Activated T-cell treated with anti-CD3 and anti-CD28 coated beads for 24 hours (primary cell): ENCODE results near the gene ST6GALNAC6.

Experiments
- DNase-seq: peaks from one replicate; pipeline ENCODE4 v3.0.0-alpha.2; 2020; ENCODE audit warnings: low read depth

The ST6GALNAC6 gene

DNA sequence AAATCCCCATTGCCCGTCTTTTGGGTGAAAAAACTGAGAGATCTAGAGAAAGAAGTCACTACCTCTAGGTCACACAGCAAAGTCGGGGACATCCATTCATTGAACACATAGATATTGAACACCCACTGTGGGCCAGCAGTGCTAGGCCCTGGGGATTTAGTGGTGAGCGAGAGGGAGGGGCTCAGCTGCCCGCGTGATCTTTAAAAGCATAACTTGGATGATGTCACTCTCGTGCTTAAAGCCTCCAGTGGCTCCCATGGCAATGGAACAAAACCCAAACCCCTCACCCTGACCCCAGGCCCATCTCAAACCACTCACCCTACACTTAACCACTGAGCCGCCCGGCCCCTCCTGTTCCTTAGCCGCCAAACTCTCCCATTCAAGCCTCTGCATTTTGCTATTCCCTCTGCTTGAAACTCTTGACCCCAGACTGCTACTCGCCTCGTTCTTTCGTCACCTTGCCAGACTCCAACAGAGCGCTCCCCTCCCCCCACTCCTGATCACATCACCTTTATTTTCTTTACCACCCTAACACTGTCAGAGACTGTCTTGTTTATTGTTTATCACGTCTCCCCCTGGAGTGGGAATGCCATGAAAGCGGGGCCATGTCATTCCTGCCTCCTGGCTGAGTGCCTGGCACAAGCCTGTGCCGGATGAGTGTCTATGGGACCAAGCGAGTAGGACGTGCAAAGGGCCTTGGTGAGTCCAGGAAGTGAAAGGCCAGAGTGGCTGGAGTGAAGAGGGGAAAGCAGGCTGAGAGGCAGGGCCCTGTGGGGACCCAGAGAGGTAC, 31.9 kb upstream of the ST6GALNAC6 start:
- no peak for DNase-seq

DNA sequence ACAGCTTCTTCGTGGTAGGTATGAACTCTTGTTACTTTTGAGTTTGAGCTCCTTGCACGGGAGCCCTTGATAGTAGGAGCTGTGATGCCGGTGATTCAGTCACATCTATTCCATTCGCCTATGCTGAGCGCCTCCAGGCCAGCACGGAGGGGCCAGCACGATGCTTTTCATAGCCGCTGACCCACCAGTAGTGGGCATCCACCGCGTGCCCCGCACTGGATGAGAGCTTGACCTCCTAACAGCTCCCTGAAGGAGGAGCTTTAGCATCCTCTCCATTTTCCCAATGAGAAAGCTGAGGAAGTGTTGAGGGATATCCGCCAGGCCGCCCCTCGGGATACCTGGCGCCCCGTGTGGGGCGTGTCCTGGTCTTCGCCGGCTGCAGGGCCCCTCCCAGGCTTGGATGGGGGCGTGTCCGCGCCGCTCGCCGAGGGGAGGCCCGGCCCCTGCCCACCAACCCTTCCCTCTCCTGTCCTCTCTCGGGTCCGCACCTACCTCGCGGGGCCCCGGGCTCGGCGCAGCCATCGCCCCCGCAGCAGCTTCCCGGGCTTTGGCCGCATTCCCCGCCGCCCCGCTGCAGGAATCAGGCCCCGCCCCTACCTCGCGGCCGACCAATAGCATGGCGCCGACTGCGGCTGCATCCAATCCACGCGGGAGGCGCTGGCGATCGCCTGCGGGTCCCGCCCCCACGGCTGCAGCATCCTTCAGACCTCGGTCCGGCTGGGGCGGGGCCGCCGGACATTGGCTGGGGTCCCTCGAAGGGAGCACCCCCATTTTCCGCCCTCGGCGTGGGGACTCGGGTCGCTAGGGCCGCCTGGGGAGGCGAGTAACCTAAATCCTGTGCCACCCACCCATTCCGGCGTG, 31.1 kb upstream of the ST6GALNAC6 start, which contains the start of gene PIP5KL1:
Gene PIP5KL1, minus strand, starts transcription at position 547 of the 861 bp plus-strand sequence. Its CDS starts 25 bp downstream, at position 522.
- DNase-seq, result peak; percentile 57

DNA sequence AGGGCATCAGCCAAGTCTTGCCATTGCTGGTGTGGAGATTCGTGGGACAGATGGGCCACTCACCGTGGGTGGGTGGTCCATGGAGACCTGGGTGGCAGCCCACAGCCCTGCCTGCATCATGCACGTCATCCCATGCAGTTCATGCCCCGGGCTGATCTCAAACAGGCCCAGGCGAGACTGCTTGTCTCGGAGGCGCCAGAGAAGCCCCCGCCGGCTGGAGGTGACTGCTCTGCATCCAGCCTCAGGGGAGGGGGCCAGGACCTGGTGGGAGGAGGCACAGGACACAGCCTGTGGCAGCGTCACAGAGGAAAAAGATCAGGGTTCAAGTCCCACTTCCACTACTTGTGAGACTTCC, 30.2 kb upstream of the ST6GALNAC6 start:
- no peak for DNase-seq

DNA sequence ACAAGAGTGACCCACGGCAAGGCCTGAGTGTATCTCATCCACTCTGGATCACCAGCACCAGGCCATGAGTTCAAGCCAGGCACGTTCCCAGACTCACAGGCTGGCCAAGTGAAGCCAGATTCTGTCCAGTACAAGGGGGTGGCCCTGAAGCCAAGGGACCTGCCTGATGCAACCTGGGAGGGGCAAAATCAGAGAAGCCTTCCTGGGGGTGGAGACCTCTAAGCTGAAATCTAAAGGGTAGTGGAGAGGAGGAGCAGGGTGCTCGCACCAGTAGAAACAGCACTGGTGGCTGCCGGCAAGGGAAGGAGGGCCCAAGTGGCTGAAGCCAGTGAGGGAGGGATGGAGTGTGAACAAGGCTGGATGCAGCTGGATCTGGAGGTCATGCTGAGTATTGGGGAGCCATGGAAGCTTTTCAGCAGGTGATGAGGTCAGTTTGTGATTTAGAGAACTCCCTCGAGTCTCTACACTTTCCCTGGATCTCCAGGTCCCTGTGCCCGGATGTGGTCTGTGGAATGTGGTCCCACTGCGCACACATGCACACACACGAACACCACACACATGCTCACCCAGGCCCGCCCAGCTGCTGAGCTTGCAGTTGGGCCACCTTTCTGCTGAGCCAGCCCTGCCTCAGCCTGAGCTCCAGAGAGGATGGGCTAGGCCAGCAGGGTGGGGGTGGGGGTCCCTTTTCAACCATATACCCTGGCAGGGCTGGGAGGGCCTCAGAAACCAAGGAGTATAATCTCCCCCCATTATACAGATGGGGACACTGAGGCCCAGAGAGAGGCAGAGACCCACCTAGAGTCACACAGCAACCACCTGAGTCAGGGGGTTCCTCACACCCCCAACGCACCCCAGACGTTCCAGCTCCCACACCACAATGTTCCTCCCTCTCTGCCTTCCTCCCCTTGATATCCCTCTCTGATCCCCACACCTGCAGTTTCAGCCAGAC, 29.5 kb upstream of the ST6GALNAC6 start:
- no peak for DNase-seq

DNA sequence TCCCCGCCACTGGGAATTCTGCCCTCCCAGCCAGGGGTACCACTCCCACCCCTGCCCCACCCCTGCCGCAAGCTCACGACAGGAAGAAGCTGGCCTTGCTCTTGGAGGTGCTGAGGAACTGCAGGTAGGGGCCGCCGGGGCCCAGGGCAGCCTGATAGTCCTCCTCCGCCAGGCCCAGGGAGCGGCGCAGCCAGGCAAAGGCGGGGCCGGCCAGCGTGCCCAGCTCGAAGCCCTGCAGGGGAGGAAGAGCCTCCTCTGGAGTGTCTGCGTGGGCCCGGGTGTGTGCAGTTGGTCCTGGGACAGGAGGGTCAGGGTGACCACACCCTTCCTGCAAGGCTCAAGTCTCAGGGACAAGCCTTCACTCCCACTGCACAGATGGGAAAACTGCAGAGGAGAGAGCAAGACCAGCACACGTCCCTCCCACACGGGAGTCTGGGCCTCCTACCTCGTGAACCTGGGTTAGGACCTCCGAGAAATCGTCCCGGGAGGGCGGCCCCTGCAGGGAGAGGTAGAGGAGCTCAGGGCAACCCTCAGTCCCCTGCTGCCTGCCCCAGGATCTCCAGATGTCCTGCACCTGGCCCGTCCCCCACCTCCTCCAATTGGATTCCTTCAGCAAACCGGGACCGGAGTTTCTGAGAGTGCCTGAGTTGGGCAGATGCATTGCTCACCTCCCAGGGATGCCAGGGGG, 28.7 kb upstream of the ST6GALNAC6 start:
- DNase-seq, result no peak

DNA sequence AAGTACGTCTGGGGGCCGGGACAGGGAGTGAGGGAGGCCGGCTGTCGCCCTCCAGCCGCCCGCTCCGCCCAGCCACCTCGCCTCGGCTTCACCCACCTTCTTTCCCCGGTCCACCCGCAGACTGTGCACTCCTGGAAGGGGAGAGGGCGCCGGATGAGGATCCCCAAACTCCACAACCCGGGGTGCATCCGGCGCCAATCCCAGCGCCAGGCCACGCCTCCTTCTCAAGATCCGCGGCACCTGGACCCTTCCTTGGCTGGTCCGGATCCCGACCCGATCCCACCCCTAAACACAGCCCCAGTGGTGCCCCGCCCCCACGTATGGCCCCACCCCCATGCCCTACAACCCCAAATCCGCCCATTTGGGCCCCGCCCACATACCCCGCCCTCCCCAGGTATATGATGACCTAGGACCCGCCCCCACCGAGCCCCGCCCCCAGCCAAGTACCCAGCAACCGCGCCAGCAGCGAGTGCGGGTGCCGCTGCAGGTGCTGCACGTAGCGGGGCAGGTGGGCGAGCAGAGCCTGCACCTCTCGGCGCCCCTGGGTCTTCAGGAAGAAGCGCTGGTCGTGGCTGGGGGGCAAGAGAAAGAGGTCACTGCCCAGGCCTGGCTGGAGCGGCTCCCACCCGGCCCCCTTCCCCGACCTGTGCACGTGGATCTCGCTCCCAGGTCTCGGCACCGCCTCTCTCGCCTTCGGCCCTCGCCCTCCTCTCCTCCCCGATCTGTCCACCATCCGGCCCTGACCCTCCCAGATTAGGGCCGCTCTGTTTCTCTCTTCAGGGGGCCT, 28.0 kb upstream of the ST6GALNAC6 start:
- peak; percentile 61 for DNase-seq

DNA sequence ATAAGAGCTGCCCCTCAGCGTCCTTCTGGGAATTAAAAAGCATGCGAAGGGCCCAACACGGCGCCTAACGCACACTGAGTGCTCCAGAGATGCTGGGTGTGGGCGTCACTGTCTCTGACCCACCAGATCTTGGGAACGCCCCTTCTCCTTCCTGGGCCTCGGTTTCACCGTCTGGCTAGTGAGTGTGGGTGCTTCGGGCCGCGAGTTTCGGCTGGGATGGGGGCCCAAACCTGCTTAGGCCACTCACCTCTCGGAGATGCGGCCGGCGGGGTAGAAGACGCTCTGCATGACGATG, 27.4 kb upstream of the ST6GALNAC6 start:
- DNase-seq, result no peak

DNA sequence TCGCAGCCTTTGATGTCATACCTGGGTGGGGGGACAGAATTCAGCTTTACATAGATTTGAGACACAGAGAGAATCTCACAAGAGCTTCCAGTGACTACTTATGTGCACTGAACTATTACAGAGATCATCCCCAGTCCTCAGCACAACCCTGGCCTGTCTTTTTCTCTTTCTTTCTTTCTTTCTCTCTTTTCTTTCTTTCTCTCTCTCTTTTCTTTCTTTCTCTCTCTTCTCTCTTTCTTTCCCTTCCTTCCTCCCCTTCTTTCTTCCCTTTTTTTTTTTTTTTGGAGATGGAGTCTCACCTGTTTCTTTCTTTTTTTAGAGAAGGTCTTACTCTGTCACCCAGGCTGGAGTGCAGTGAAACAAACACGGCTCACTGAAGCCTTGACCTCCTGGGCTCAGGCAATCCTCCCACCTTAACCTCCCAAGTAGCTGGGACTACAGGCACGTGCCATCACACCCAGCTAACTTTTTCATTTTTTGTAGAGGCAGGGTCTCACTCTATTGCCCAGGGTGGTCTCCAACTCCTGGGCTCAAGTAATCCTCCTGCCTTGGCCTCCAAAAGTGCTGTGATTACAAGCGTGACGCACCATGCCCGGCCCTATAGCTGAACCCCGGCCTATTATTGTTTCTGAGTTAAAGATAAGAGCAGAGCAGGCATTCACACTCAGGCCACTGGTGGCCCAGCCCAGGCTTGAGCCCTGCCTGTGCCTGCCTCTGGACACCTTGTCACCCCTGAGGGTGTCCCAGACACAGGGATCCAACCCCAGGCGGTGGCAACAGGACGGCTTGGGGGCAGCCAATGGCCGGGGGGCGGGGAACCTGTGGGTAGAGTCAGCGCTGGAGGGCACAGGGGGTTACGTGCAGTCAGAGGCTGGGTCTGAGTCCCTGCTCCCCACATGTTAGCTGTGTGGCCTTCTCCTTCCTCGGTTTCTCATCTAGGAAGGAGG, 26.8 kb upstream of the ST6GALNAC6 start:
- DNase-seq, result no peak

DNA sequence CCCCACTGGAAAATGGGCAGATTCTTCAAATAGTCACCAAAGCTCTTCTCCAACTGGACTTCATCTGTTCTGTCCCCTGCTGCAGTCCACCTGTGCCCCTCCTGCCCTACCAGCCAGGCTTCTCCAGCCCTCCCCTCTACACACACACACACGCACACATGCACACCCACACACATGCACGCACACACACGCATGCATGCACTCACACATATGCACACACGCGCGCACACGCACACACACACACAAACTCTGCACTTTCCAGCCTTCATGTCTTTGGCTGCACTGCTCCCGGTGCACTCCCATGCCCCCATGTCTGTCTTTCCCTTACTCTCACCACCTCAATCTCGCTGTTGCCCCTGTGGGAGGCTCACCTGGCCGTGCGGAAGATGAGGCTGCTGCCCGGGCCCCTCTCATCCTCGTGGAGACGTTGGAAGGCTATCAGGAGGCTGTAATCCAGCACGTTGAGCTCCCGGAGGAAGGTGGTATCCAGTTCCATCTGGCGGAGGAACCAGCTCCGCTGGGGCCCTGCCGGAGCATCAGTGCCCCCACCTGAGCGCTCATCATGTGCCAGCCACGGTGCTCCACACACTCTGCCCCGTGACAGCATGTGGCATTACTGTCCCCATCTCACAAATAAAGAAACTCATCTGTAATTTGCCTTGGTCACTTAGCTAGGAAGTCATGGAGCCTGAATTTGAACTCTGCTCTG, 25.5 kb upstream of the ST6GALNAC6 start:
- no peak for DNase-seq

DNA sequence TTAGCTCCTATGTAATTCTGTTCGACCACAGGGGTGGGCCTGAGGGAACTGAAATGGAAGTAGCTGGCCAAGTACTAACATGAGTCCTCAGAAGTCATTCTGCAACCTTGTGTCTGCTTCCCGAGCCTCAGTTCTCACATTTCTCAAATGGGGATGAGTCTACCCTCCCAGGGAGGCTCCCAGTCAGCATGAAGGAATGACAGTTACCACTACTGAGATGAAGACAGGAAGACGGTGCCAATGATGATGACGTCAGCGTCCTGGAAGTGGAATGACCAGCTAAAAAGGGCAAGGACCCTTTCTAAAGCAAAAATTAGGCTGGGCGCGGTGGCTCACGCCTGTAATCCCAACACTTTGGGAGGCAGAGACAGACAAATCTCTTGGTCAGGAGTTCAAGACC, 24.4 kb upstream of the ST6GALNAC6 start:
- DNase-seq, result no peak

DNA sequence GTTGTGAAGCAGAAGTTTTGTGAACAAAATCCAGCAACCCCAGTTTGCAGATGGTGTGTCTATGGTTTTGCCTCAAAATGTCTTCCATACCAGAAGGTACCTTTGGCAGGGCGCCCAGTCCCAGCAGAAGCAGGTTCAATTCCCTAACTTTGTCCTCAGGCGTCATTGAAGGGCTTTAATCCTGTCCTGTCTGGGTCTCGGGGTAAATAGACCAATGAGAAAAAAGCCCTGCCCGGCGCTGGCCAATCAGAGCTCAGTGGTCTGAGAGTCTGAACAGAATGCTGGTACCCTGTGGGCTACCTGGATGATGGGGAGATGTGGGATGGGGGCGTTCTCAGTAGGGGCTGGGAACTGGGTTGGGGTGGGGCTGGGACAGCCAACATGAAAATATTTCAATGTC, 23.6 kb upstream of the ST6GALNAC6 start:
- no peak for DNase-seq

DNA sequence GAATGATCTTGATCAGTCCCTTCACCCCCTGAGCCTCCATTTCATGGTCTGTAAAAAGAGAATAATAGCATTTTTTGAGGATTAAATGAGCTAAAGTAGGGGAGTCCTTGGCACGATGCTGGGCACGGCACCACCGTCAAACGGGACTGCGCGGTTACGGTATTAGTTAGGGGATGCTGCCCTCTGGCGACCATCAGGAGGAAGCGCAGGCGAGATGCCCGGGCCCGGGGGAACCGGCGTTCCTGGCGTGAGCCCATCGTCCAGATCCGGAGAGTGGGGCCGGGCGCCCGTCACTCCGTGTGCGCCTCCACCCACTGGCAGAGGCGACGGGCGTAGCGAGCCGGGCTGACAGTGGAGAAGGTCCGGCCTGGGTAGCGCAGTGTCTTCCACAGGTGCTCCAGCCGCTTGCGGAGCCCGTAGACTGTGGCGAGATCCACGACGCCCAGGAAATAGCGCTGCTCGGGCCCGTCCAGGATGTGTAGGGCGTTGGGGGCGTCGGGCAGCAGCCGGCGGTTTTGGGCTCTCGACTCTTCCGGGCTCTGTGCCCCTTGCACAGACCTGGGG, 22.2 kb upstream of the ST6GALNAC6 start:
- peak; percentile 74 for DNase-seq

DNA sequence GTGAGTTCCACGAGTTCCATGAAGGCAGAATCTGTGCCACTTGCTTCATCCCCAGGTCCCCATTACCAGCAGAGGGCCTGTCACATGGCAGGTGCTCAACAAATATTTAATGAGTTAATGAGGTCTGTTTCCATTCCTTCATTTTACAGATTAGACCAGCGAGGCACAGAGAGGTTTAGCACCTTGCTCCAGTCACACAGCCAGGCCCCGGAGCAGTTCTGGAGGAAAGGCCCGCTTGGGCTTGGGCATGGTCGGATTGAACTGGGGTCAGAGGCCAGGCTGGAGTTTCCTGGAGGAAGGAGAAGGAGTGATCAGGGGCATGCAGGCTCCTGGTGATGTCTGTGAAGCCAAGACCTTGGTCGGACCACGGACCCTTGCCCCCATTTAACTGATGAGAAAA, 21.4 kb upstream of the ST6GALNAC6 start:
- no peak for DNase-seq

DNA sequence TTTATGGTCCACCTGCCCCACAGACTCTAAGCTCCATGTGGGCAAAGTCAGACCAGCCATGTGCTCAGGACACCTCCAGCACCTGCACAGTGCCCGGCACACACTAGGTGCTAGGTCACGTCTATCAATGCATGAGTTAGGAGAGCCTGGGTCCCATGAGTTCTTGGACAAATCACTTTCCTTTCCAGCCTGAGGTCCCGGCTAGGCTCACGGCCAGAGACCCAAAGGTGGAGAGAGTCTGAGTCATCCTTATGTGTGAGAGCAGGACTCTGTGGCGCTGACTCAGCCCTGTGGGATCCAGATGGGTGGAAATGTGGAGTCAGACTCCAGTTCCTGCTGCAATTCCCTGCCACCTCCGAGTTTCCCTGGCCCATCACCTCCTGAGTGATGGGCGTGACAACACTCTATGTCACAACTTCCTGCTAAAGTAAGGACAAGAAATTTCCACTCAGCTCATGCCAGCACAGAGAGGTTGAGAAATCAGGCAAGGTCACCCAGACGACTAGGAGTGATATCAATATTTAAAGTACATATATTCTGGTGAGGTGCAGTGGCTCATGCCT, 19.9 kb upstream of the ST6GALNAC6 start:
- DNase-seq, result no peak

DNA sequence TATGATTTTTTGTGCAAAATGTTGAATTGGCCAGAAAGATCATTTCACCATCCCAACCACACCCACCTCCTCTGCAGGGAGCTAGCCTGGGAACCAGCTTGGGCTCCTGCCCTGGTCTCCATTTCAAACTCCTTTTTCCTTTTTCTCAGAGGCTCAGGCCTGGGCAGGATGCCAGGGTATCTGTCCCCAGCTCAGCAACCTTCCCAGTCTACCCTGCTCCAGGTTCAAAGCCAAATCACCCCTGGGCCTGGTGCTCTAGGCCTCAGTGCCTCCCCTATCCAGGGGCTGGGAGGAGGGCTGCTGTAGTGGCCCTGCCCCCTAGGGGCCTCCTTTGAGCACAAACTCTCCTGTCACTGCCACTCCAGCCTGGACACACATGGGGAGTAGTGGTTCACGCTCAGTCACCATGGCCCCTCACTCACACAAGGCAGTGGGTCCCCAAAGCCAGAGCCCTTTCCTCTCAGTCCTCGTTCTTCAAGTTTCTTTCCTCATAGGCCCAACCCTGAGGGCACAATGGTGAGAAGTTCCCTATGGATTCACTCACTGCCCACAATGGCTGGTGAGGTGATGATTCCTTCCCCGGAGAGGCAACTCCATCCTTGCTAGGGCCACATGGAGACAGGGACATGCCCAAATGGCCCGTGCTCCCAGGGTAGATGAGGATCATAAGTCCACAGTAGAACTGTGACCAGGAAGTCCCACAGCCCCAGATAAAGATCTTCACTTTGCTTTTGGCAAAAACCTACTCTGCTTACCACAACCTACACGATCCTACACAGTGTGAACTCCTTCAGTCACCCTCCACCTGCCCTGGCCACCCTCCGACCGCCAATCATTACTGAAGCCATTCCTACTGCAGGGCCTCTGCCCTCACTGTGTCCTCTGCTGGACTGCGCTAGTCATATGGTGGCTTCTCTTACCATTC, 19.0 kb upstream of the ST6GALNAC6 start:
- no peak for DNase-seq

DNA sequence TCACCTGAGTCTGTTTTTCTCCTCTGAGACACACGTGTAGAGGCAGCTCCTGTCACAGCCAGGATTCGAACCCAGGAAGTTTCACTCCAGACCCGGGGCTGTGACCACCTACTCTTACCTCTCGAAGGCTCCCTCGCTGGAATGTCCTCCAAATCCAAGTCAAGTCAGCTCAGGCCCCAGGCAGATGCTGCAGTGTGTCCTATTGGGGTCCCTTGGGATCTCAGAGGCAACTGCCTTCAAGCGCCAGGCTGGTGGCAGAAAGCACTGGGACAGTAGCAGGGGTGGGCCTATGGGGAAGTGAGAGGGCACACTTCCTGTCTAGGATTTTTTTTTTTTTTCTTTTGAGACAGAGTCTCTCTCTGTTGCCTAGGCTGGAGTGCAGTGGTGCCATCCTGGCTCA, 18.2 kb upstream of the ST6GALNAC6 start:
- DNase-seq, result no peak
